Measurements from ENCODE around the gene P4HA2.

DNA sequence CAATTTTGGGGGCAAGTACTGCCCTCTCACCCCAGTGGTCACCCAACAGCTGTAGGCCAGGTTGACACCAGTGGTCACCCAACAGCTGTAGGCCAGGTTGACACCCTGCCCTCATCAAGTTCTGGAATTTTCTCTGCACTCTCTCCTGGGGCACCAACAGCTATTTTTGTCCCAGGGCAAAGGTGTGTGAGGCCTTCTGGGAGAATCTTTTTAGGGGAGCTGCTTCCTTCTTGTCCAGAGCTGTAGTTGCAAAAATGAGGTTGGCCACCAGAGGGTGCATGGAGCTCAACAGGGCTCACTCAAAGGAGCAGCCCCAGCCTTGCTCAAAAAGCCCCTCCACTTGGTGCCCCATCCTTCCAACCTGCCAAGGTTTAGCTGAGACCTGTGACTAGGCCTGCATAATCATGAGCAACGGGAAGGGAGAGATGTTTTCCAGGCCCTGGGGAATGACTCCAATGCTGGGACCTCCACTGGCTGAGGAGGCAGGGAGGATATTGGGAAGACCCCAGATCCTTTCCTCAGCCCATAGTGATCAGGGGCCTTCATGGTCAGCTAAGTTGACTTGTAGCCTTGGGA, 10.6 kb upstream of the P4HA2 start:
- TF ChIP-seq, protein P1, sequence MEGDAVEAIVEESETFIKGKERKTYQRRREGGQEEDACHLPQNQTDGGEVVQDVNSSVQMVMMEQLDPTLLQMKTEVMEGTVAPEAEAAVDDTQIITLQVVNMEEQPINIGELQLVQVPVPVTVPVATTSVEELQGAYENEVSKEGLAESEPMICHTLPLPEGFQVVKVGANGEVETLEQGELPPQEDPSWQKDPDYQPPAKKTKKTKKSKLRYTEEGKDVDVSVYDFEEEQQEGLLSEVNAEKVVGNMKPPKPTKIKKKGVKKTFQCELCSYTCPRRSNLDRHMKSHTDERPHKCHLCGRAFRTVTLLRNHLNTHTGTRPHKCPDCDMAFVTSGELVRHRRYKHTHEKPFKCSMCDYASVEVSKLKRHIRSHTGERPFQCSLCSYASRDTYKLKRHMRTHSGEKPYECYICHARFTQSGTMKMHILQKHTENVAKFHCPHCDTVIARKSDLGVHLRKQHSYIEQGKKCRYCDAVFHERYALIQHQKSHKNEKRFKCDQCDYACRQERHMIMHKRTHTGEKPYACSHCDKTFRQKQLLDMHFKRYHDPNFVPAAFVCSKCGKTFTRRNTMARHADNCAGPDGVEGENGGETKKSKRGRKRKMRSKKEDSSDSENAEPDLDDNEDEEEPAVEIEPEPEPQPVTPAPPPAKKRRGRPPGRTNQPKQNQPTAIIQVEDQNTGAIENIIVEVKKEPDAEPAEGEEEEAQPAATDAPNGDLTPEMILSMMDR (IDR thresholded peaks at IDR 0.05), result peak; percentile 76 to 91 (median 83)
- no peak for TF ChIP-seq POLR2A (IDR thresholded peaks at IDR 0.05; ENCODE audit: low read depth)
